Thymus (tissue), 11 donors: ENCODE results near the gene GAS2L1. TPM values are rescaled to one million over a fixed set of nuclear protein-coding genes. Genes with fewer than 3 reads are reported as not detected.
"Not testable (repeated sequence)": the region's sequence is repeated elsewhere in the genome, so short reads cannot be mapped to it uniquely, and the experiment has no call there.

Source experiments
- DNase-seq, 9 donors: peaks; one replicate each; pipeline ENCODE4 v3.0.0-alpha.2; 2013; ENCODE audit warnings: low spot score in 9 of 9, low read depth in 6 of 9, missing footprints in 1 of 9
- H3K27ac ChIP-seq, 2 donors: one replicate each; pipeline ENCODE4 v1.5.1; 2013; ENCODE audit warnings: control low read depth in 1 of 2, low read depth in 1 of 2, low read length in 1 of 2, mild to moderate bottlenecking in 1 of 2, moderate library complexity in 1 of 2
- H3K27me3 ChIP-seq, 2 donors: one replicate each; pipeline ENCODE4 v1.5.1; 2013; ENCODE audit warnings: low read length in 1 of 2; ENCODE audit not compliant: control insufficient read depth in 2 of 2, insufficient read depth in 1 of 2
- H3K36me3 ChIP-seq, 2 donors: one replicate each; pipeline ENCODE4 v1.5.1; 2013; ENCODE audit warnings: low read length in 1 of 2, mild to moderate bottlenecking in 1 of 2, moderate library complexity in 1 of 2; ENCODE audit not compliant: control insufficient read depth in 2 of 2, insufficient read depth in 2 of 2
- H3K4me1 ChIP-seq, 2 donors: one replicate each; pipeline ENCODE4 v1.5.1; 2013; ENCODE audit warnings: low read length in 2 of 2; ENCODE audit not compliant: control insufficient read depth in 2 of 2, insufficient read depth in 2 of 2
- H3K4me3 ChIP-seq, 2 donors: one replicate each; pipeline ENCODE4 v1.5.1; 2013; ENCODE audit warnings: low read length in 2 of 2, control low read depth in 1 of 2, mild to moderate bottlenecking in 1 of 2
- H3K9me3 ChIP-seq, 2 donors: one replicate each; pipeline ENCODE4 v1.5.1; 2013; ENCODE audit warnings: low read length in 1 of 2, mild to moderate bottlenecking in 1 of 2; ENCODE audit not compliant: control insufficient read depth in 2 of 2, insufficient read depth in 1 of 2
- WGBS: extraction: QIAGEN DNeasy Blood & Tissue Kit; methylation state at CpG from one replicate; pipeline ENCODE4 v1.1.7; 2013; 5-methylcytosine and 5-hydroxymethylcytosine counted together
- polyA plus RNA-seq: library from polyadenylated mRNA; stranded (reverse); fragments of 200-250 nt; gene quantifications from one replicate; pipeline ENCODE4 v1.2.3, GENCODE V29; 2013
- total RNA-seq: library from RNA; stranded (reverse); fragments of 120-200 nt; gene quantifications from one replicate; pipeline ENCODE4 v1.2.4, GENCODE V29; 2013
- donor health status: healthy.

Gene GAS2L1
- total and polyA plus RNA-seq, 2 donors: 0.80 to 6.0 TPM

DNA sequence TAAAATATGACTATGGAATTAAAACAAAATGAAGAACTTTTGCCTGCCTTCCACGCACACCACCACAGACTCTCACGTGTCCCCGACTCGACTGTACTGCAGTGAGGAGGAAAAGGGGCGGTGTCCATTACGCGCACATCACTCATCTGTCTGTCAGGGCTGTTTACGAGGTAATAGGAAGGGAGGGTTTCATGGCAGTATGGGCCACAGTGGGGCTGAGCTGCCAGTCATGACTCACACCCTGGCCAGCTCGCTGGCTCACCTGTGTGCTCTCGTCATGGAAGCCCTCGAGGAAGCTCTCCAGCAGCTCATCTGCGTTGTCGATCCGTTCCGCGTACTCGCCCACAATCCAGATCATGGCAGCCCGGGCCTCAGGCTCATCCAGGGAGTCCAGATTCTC lies 42.5 kb downstream of the GAS2L1 start:
- 95% methylated on average over 18 of the region's 18 CpGs for WGBS

DNA sequence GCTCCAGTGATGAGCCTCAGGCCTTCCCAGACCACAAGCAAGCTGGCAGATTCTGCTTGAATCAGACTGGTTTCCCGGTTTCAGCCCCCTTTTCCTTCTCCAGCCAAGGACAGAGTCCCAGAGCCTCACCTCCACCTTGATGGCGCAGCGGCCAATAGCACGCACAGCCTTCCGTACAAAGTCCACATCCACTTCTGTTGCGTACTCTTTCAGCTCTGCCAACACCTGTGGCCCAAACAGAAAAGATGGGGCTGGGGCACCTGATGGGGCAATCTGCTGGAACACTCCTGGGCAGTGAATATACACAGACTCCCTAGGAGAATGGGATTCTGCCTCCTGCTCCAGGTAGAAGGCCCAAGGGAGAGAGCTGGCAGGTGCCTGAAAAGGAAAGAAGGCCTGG lies 44.6 kb downstream of the GAS2L1 start:
- no peak overlapping the region for H3K27ac ChIP-seq
- no peak for DNase-seq
- peaks cover 92 to 98% of the 10 kb centered on the region in 2 donors for H3K36me3 ChIP-seq
- no peaks in the 10 kb centered on the region for H3K27me3 ChIP-seq
- 98% methylated on average over 6 of the region's 6 CpGs for WGBS
- no peaks in the 10 kb centered on the region for H3K9me3 ChIP-seq
- no peaks in the 10 kb centered on the region for H3K4me1 ChIP-seq
- H3K4me3 ChIP-seq: no peak overlapping the region

More for the DNA sequence above, 42.5 kb downstream of the GAS2L1 start:
- Histone ChIP-seq H3K27ac (no peak overlapping the region), H3K4me3 (no peak overlapping the region), H3K9me3 (no peaks in the 10 kb centered on the region), H3K4me1 (no peaks in the 10 kb centered on the region), H3K36me3 (peaks cover 78 to 91% of the 10 kb centered on the region in 2 donors), H3K27me3 (no peaks in the 10 kb centered on the region)
- DNase-seq: no peak

DNA sequence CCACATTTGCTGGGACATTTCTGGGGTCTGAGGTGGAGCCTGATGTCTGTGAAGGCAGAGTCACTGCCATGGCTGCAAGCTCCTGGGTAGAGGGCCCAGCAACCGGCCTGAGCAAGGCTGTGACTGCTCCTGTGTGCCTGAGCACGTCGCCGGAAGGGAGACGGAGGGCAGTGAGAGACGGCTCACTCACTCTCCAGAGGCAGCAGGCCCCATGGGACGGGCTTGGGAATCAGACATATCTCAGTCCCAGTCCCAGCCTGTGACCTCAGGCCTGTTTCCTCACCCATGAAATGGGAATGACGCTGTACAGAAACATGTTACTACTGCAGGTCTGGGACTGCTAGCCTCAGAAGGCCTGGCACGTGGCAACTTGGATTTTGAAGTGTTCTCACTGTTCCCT lies 45.4 kb downstream of the GAS2L1 start:
- Histone ChIP-seq H3K4me1 (no peaks in the 10 kb centered on the region), H3K27ac (no peak overlapping the region), H3K27me3 (no peaks in the 10 kb centered on the region), H3K4me3 (no peak overlapping the region), H3K9me3 (no peaks in the 10 kb centered on the region), H3K36me3 (peaks cover 89 to 97% of the 10 kb centered on the region in 2 donors)
- DNase-seq: no peak
- WGBS: 98% methylated on average over 9 of the region's 9 CpGs

DNA sequence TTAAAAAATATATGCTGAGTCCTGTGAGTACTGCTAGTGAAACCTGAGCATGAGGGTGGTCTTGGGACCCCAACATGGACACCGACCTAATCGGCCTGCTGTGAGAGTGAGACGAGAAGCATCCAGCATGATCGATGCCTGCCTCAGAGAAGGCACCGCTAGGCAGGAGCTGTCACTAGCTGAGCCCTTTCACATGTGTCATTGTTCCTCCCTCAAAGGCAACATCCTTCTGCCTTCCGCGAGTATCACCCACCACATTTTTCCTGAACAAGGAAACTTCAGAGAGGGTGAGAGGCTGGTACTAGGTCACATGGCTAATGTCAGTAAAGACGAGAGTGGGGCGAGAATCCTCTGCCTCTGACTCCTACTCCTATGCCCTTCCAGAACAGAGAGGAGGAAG lies 46.3 kb downstream of the GAS2L1 start:
- 96% methylated on average over 9 of the region's 9 CpGs for WGBS
- H3K9me3 ChIP-seq: no peaks in the 10 kb centered on the region
- H3K27me3 ChIP-seq: no peaks in the 10 kb centered on the region
- no peaks in the 10 kb centered on the region for H3K4me1 ChIP-seq
- no peak overlapping the region for H3K4me3 ChIP-seq
- peaks cover 83 to 90% of the 10 kb centered on the region in 2 donors for H3K36me3 ChIP-seq
- no peak for DNase-seq
- H3K27ac ChIP-seq: no peak overlapping the region

DNA sequence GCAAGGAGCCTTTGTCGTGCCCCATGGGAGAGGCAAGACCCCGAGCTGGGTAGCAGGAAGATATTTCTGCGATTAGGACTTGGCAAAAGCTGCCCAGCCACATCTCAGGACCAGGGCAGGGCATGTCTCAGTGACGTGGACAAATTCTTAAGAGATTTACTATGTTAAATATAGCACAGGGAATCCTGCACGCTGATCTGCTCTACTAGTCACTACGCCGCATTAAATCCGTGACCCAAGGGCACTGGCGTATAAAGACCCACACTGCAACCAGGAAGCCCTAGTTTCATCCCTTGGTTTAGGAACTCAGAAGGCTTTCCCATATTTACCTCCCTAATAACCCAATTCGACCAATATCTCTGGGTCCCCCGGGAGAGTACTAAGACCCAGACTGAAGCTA lies 46.8 kb downstream of the GAS2L1 start:
- H3K27me3 ChIP-seq: no peaks in the 10 kb centered on the region
- peaks cover 83 to 90% of the 10 kb centered on the region in 2 donors for H3K36me3 ChIP-seq
- no peak for DNase-seq
- H3K4me1 ChIP-seq: no peaks in the 10 kb centered on the region
- 98% methylated on average over 11 of the region's 11 CpGs for WGBS
- no peak overlapping the region for H3K27ac ChIP-seq
- H3K9me3 ChIP-seq: no peaks in the 10 kb centered on the region
- no peak overlapping the region for H3K4me3 ChIP-seq

DNA sequence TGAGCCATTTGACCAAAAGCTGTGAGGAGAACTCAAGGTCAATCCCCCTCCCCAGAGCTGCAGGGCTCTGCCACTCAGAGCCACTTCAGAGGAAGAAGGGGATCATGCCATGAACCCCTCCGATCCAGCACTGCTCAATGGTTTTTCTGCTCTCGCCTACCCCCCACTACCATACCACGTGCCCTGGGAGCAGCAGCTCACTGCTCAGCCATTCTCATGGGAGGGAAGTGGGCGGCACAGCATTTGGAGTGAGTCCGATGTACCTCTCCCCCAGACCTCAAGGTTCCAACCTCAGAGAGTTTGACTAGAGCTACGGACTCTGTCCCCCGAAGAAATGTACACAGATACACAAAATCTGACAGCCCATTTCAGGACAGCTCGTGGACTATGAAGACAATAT lies 47.4 kb downstream of the GAS2L1 start:
- 98% methylated on average over 8 of the region's 8 CpGs for WGBS
- Histone ChIP-seq H3K36me3 (peaks cover 84 to 91% of the 10 kb centered on the region in 2 donors), H3K27ac (no peak overlapping the region), H3K9me3 (no peaks in the 10 kb centered on the region), H3K4me1 (no peaks in the 10 kb centered on the region), H3K4me3 (no peak overlapping the region), H3K27me3 (no peaks in the 10 kb centered on the region)
- DNase-seq: no peak

DNA sequence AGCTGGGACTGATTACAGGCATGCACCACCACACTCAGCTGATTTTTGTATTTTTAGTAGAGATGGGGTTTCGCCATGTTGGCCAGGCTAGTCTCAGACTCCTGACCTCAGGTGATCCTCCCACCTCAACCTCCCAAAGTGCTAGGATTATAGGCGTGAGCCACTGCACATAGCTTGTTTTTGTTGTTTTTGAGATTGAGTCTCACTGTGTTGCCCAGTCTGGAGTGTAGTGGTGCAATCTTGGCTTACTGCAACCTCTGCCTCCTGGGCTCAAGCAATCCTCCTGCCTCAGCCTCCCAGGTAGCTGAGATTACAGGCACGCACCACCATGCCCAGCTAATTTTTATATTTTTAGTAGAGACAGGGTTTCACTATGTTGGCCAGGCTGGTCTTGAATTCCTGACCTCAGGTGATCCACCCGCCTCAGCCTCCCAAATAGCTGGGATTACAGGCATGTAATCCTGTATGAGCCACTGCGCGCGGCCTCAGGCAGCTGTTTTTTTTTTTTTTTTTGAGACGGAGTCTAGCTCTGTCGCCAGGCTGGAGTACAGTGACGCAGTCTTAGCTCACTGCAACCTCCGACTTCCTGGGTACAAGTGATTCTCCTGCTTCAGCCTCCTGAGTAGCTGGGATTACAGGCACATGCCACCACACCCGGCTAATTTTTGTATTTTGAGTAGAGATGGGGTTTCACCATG lies 50.9 kb downstream of the GAS2L1 start:
- WGBS: over 99% methylated on average over 12 of the region's 12 CpGs
- not testable (repeated sequence) for DNase-seq, H3K4me1 ChIP-seq, H3K9me3 ChIP-seq, H3K4me3 ChIP-seq, H3K27ac ChIP-seq, H3K27me3 ChIP-seq
- H3K36me3 ChIP-seq: peaks cover 63 to 68% of the 10 kb centered on the region in 2 donors

DNA sequence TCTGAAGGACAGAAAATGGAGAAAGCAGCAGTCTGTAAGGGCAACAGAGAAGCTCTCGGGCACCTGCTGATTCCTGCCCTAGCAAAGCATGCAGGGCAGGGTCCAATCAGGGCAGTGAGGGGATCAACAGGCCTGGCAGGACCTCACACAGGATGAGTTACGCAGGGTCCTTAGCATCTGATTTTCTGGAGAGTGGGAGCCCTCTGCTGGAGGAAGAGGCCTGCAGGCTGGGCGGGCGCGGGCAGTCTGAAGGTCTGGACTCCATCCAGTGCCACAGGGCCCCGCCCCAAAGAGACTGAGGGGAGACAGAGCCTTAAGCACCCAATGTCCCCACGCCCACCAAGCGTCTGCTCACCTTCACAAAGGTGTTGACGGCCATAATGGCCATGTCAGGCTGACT lies 53.0 kb downstream of the GAS2L1 start:
- no peak overlapping the region for H3K27ac ChIP-seq
- H3K4me3 ChIP-seq: no peak overlapping the region
- WGBS: 97% methylated on average over 9 of the region's 9 CpGs
- no peaks in the 10 kb centered on the region for H3K9me3 ChIP-seq
- peaks cover 48 to 50% of the 10 kb centered on the region in 2 donors for H3K36me3 ChIP-seq
- no peak for DNase-seq
- H3K27me3 ChIP-seq: no peaks in the 10 kb centered on the region
- no peaks in the 10 kb centered on the region for H3K4me1 ChIP-seq
